Measurements from ENCODE around the gene CNOT10. TPM values are rescaled to one million over a fixed set of nuclear protein-coding genes. Genes with fewer than 3 reads are reported as not detected.
"Not testable (repeated sequence)": the region's sequence is repeated elsewhere in the genome, so short reads cannot be mapped to it uniquely, and the experiment has no call there.

CNOT10 gene
- polyA plus RNA-seq, 1 of the 3 experiments (the other 2 are of a cell fraction), result 23.5 TPM

DNA sequence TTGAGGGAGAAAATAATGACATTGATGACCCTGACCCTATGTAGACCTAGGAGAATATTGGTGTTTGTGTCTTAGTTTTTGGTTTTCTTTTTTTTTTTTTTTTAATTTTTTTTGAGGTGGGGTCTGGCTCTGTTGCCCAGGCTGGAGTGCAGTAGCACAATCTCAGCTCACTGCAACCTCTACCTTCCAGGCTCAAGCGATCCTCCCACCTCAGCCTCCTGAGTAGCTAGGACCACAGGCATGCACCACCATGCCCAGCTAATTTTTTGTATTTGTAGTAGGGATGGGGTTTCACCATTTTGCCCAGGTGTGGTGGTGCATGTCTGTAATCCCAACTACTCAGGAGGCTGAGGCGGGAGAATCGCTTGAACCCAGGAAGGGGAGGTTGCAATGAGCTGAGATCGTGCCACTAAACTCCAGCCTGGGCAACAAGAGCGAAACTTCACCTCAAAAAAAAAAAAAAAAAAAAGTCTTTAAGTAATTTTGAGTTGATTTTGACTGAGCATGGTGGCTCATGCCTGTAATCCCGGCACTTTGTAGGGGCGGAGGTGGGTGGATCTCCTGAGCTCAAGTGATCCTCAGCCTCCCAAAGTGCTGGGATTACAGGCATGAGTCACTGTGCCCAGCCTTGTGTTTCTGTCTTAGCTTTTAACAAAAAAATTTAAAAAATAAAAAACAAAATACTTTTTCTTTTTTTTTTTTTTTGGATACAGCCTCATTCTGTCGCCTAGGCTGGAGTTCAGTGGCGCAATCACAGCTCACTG lies 32.5 kb upstream of the CNOT10 start:
- H3K4me3 ChIP-seq (ENCODE audit: low read depth in 2 of 2, low read length in 1 of 2); POLR2A ChIA-PET; DNase-seq; H3K27ac ChIP-seq (ENCODE audit: low read depth in 2 of 2, low read length in 1 of 2); H3K27me3 ChIP-seq (ENCODE audit: insufficient read depth); H3K9me3 ChIP-seq; H4K20me1 ChIP-seq (ENCODE audit: insufficient read depth); H3K4me1 ChIP-seq (ENCODE audit: control insufficient read depth in 1 of 2, insufficient read depth in 2 of 2, low read depth in 1 of 2, low read length in 1 of 2); H3K79me2 ChIP-seq (ENCODE audit: insufficient read depth); H3K9me2 ChIP-seq; H3F3A ChIP-seq (replicated peaks; ENCODE audit: insufficient read depth); H2AFZ ChIP-seq (ENCODE audit: low read depth); H3K4me2 ChIP-seq; H3K9ac ChIP-seq; H3K36me3 ChIP-seq (replicated peaks in 1 of 2; ENCODE audit: control insufficient read depth in 1 of 2, insufficient read depth in 2 of 2, low read length in 1 of 2): not testable (repeated sequence)
- CTCF ChIA-PET, result interaction anchor here (0.8 to 1.7 kb wide), 2 partner anchors 142 to 184 kb away, joined by 3 to 6 read pairs; no protein-coding TSS in a partner anchor
- 75% methylated on average over 9 of the region's 9 CpGs for WGBS (ENCODE audit: low lambda C conversion rate)

DNA sequence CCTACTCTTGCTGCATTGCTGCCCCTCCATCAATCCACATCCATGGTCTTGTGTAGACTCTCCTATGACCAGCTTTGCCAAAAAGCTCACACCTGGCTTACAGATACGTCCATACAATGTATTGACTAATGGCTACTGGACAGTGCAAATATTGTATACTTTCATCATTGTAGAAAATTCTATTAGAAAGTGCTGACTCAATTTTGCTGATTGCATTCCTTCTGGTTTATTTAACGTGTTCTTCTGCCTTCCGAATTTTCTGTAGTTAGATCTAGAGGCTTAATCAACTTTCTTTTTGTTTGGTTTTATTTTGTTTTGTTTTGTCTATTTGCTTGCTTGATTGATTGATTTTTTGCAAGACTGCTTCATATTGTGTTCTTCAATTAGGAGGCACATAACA lies 29.8 kb upstream of the CNOT10 start:
- ChIA-PET POLR2A (no interaction called here), CTCF (no interaction called here)
- no peak overlapping the region for H3K9ac ChIP-seq
- no peaks in the 10 kb centered on the region for H3K9me2 ChIP-seq
- no peaks in the 10 kb centered on the region for H3K36me3 ChIP-seq (replicated peaks in 1 of 2; ENCODE audit: control insufficient read depth in 1 of 2, insufficient read depth in 2 of 2, low read length in 1 of 2)
- no peaks in the 10 kb centered on the region for H3K9me3 ChIP-seq
- H3K4me1 ChIP-seq (ENCODE audit: control insufficient read depth in 1 of 2, insufficient read depth in 2 of 2, low read depth in 1 of 2, low read length in 1 of 2), result no peaks in the 10 kb centered on the region
- no peaks in the 10 kb centered on the region for H3F3A ChIP-seq (replicated peaks; ENCODE audit: insufficient read depth)
- no peak for DNase-seq
- H3K27me3 ChIP-seq (ENCODE audit: insufficient read depth), result no peaks in the 10 kb centered on the region
- no peak overlapping the region for H3K4me2 ChIP-seq
- H3K27ac ChIP-seq (ENCODE audit: low read depth in 2 of 2, low read length in 1 of 2), result no peak overlapping the region
- no peak overlapping the region for H3K4me3 ChIP-seq (ENCODE audit: low read depth in 2 of 2, low read length in 1 of 2)
- no peak overlapping the region for H2AFZ ChIP-seq (ENCODE audit: low read depth)
- 77% methylated on average over 3 of the region's 3 CpGs for WGBS (ENCODE audit: low lambda C conversion rate)
- no peaks in the 10 kb centered on the region for H4K20me1 ChIP-seq (ENCODE audit: insufficient read depth)
- H3K79me2 ChIP-seq (ENCODE audit: insufficient read depth), result no peaks in the 10 kb centered on the region
- TF ChIP-seq GABPA (IDR thresholded peaks at IDR 0.05; ENCODE audit: low read depth) (no peak), SMC3 (IDR thresholded peaks at IDR 0.05; ENCODE audit: low read depth, low read length) (no peak), NRF1 (IDR thresholded peaks at IDR 0.05; ENCODE audit: low read depth, low read length) (no peak)

- Histone ChIP-seq H3K4me1 (ENCODE audit: control insufficient read depth in 1 of 2, insufficient read depth in 2 of 2, low read depth in 1 of 2, low read length in 1 of 2) (no peaks in the 10 kb centered on the region), H3K79me2 (ENCODE audit: insufficient read depth) (no peaks in the 10 kb centered on the region), H3K27me3 (ENCODE audit: insufficient read depth) (no peaks in the 10 kb centered on the region), H3K4me2 (no peak overlapping the region), H3K4me3 (ENCODE audit: low read depth in 2 of 2, low read length in 1 of 2) (no peak overlapping the region), H3K36me3 (replicated peaks in 1 of 2; ENCODE audit: control insufficient read depth in 1 of 2, insufficient read depth in 2 of 2, low read length in 1 of 2) (no peaks in the 10 kb centered on the region), H2AFZ (ENCODE audit: low read depth) (no peak overlapping the region), H3K9me2 (no peaks in the 10 kb centered on the region), H4K20me1 (ENCODE audit: insufficient read depth) (no peaks in the 10 kb centered on the region), H3K27ac (ENCODE audit: low read depth in 2 of 2, low read length in 1 of 2) (no peak overlapping the region), H3F3A (replicated peaks; ENCODE audit: insufficient read depth) (no peaks in the 10 kb centered on the region), H3K9ac (no peak overlapping the region), H3K9me3 (no peaks in the 10 kb centered on the region)
- ChIA-PET POLR2A (no interaction called here), CTCF (interaction anchor here (14.6 kb wide), 1 partner anchor 150 kb away, joined by 114 read pairs; no protein-coding TSS in a partner anchor)
- no peak for TF ChIP-seq ELF1 (IDR thresholded peaks at IDR 0.05)
- TF ChIP-seq FOXJ3 (CRISPR knock-in tag; IDR thresholded peaks at IDR 0.05), result no peak
- no peak for TF ChIP-seq TEAD4 (IDR thresholded peaks at IDR 0.05; ENCODE audit: borderline replicate concordance, insufficient read depth)
- no peak for TF ChIP-seq EZH2phosphoT487 (IDR thresholded peaks at IDR 0.05; ENCODE audit: borderline replicate concordance, low read depth)
- TF ChIP-seq JUND (IDR thresholded peaks at IDR 0.05), result no peak
- TF ChIP-seq, protein P1, sequence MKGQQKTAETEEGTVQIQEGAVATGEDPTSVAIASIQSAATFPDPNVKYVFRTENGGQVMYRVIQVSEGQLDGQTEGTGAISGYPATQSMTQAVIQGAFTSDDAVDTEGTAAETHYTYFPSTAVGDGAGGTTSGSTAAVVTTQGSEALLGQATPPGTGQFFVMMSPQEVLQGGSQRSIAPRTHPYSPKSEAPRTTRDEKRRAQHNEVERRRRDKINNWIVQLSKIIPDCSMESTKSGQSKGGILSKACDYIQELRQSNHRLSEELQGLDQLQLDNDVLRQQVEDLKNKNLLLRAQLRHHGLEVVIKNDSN (IDR thresholded peaks at IDR 0.05; ENCODE audit: borderline replicate concordance, low read depth), result no peak
- no peak for TF ChIP-seq CTCF (IDR thresholded peaks at IDR 0.05)
- TF ChIP-seq MAX (IDR thresholded peaks at IDR 0.05; ENCODE audit: low read depth), result no peak
- no peak for DNase-seq
- WGBS (ENCODE audit: low lambda C conversion rate), result 86% methylated on average over 3 of the region's 3 CpGs
Measured at GRCh38 chr3:32660634-32661033, 24.4 kb upstream of the CNOT10 start.
